PC-9 (cell line): ENCODE results near the gene TUBB4B. TPM values are rescaled to one million over a fixed set of nuclear protein-coding genes. Genes with fewer than 3 reads are reported as not detected.

Experiments used
- BruUV-seq: library from RNA; stranded (reverse); fragments of 400-500 nt; replicated peaks from 2 replicates; lab custom pipeline; 2021; lab: Mats Ljungman, UMichigan
- CTCF ChIA-PET: fragments of 300-600 bp; sonication (Branson Sonifier 250); formaldehyde crosslinking; loops from one replicate; lab custom pipeline; 2022; ENCODE audit warnings: antibody characterized with exemption; lab: Charles Lee
- POLR2A ChIA-PET: fragments of 300-600 bp; sonication (Branson Sonifier 250); formaldehyde crosslinking; loops from one replicate; lab custom pipeline; 2022; ENCODE audit warnings: antibody characterized with exemption; ENCODE audit not compliant: unreplicated experiment; lab: Charles Lee
- DNase-seq, 2 experiments: peaks; one replicate each; pipeline versions ENCODE4 v3.0.0 to v3.0.0-alpha.2; 2015 to 2022; ENCODE audit warnings: mixed read lengths in 1 of 2
- H2AFZ ChIP-seq: fragments of 200-600 bp; sonication (generic); 2 replicates; pipeline ENCODE4 v1.8.1; 2017; ENCODE audit warnings: antibody characterized with exemption
- H3F3A ChIP-seq: fragments of 200-600 bp; sonication (generic); 2 replicates; pipeline ENCODE4 v1.8.1; 2017; ENCODE audit warnings: antibody characterized with exemption, mild to moderate bottlenecking, low read depth; ENCODE audit not compliant: insufficient read depth
- H3K27ac ChIP-seq: fragments of 200-600 bp; sonication (generic); 2 replicates; pipeline ENCODE4 v1.6.1; 2016; ENCODE audit warnings: mixed run types
- H3K27me3 ChIP-seq: fragments of 200-600 bp; sonication (generic); 2 replicates; pipeline ENCODE4 v1.6.1; 2016; ENCODE audit warnings: low read depth, mixed run types; ENCODE audit not compliant: insufficient read depth
- H3K36me3 ChIP-seq: fragments of 200-600 bp; sonication (generic); 2 replicates; pipeline ENCODE4 v1.6.1; 2016; ENCODE audit warnings: low read depth, mixed run types
- H3K4me1 ChIP-seq: fragments of 200-600 bp; sonication (generic); replicated peaks from 2 replicates; pipeline ENCODE4 v1.6.1; 2016; ENCODE audit warnings: mixed run types; ENCODE audit not compliant: insufficient read depth
- H3K4me2 ChIP-seq: fragments of 200-600 bp; sonication (generic); 2 replicates; pipeline ENCODE4 v1.6.1; 2017; ENCODE audit warnings: mixed run types
- H3K4me3 ChIP-seq: fragments of 200-600 bp; sonication (generic); 2 replicates; pipeline ENCODE4 v1.6.1; 2016; ENCODE audit warnings: mixed run types
- H3K79me2 ChIP-seq: fragments of 200-600 bp; sonication (generic); 2 replicates; pipeline ENCODE4 v1.6.1; 2017; ENCODE audit warnings: low read depth, mixed run types
- H3K9me2 ChIP-seq: fragments of 200-600 bp; sonication (generic); 2 replicates; pipeline ENCODE4 v1.8.1; 2017; ENCODE audit warnings: mild to moderate bottlenecking; ENCODE audit not compliant: insufficient read depth
- H3K9me3 ChIP-seq: fragments of 200-600 bp; sonication (generic); 2 replicates; pipeline ENCODE4 v1.8.1; 2016; ENCODE audit warnings: low read depth; ENCODE audit not compliant: insufficient read depth
- H4K20me1 ChIP-seq: fragments of 200-600 bp; sonication (generic); 2 replicates; pipeline ENCODE4 v1.8.1; 2017; ENCODE audit not compliant: insufficient read depth
- CTCF ChIP-seq: fragments of 200-600 bp; sonication (generic); conservative IDR thresholded peaks from 2 replicates; pipeline ENCODE4 v1.6.1; 2017; ENCODE audit warnings: mixed run types, antibody characterized with exemption, mild to moderate bottlenecking, moderate library complexity
- EZH2 ChIP-seq: fragments of 200-600 bp; sonication (generic); IDR thresholded peaks from 2 replicates; pipeline ENCODE4 v1.8.0; 2017; ENCODE audit warnings: antibody characterized with exemption, low read depth
- intact Hi-C: fragments of 100-400 bp; cut with micrococcal nuclease; formaldehyde crosslinking; loops from one replicate; pipeline ENCODE4 v1.10.0; 2022; ENCODE audit not compliant: unreplicated experiment
- total RNA-seq: library from RNA; stranded (reverse); gene quantifications from 2 replicates; pipeline ENCODE4 v1.2.3, GENCODE V29; 2021

Gene TUBB4B
- total RNA-seq, 1 experiment from 2014 or later = 494 TPM

GRCh38 chr9:137220317-137221094, 20.6 kb upstream of the TUBB4B start:
- Histone ChIP-seq H3K9me2 (no peaks in the 10 kb centered on the region), H3K27ac (no peak overlapping the region), H3K9me3 (no peaks in the 10 kb centered on the region), H3K4me3 (no peak overlapping the region), H3K79me2 (peaks cover 5% of the 10 kb centered on the region; the same call in 1 of the 2 replicates), H3F3A (peaks cover 51% of the 10 kb centered on the region), H2AFZ (no peak overlapping the region), H4K20me1 (no peaks in the 10 kb centered on the region; the same call in 1 of the 2 replicates), H3K4me1 (peaks cover 44% of the 10 kb centered on the region), H3K4me2 (no peak overlapping the region), H3K27me3 (no peaks in the 10 kb centered on the region), H3K36me3 (no peaks in the 10 kb centered on the region)
- DNase-seq = no peak
- no peak for TF ChIP-seq CTCF
- no peak for TF ChIP-seq EZH2
- POLR2A ChIA-PET = interaction anchor here (0.6 to 0.7 kb wide), 2 partner anchors 14 to 90 kb away, joined by 3 to 35 read pairs; no protein-coding TSS in a partner anchor
- CTCF ChIA-PET = no interaction called here
- intact Hi-C loops = no loop called here
- BruUV-seq = no TSS peak

- TF ChIP-seq EZH2 (no peak), CTCF (no peak)
- Histone ChIP-seq H2AFZ (no peak overlapping the region), H4K20me1 (no peaks in the 10 kb centered on the region; the same call in 1 of the 2 replicates), H3K27me3 (no peaks in the 10 kb centered on the region), H3K4me1 (peaks cover 50% of the 10 kb centered on the region), H3K9me2 (no peaks in the 10 kb centered on the region), H3F3A (peaks cover 57% of the 10 kb centered on the region), H3K36me3 (no peaks in the 10 kb centered on the region), H3K9me3 (no peaks in the 10 kb centered on the region), H3K4me3 (no peak overlapping the region; the same call in 1 of the 2 replicates), H3K79me2 (peaks cover 7% of the 10 kb centered on the region; the same call in 1 of the 2 replicates), H3K27ac (no peak overlapping the region), H3K4me2 (peak overlapping the region; percentile 75; the same call in 1 of the 2 replicates)
- DNase-seq = no peak
- intact Hi-C loops = no loop called here
- ChIA-PET POLR2A (interaction anchor here (0.7 kb wide), 1 partner anchor 90 kb away, joined by 35 read pairs; no protein-coding TSS in a partner anchor), CTCF (interaction anchor here (0.6 kb wide), 1 partner anchor 552 kb away, joined by 3 read pairs; no protein-coding TSS in a partner anchor)
- BruUV-seq = no TSS peak
Measured at GRCh38 chr9:137221095-137221505, 20.0 kb upstream of the TUBB4B start.

- Histone ChIP-seq H3K27ac (no peak overlapping the region), H3K9me3 (no peaks in the 10 kb centered on the region), H3K27me3 (no peaks in the 10 kb centered on the region), H3K4me1 (peaks cover 54% of the 10 kb centered on the region), H3K4me2 (peak overlapping the region; percentile 75), H2AFZ (no peak overlapping the region), H4K20me1 (no peaks in the 10 kb centered on the region; the same call in 1 of the 2 replicates), H3K9me2 (no peaks in the 10 kb centered on the region), H3F3A (peaks cover 62% of the 10 kb centered on the region), H3K36me3 (no peaks in the 10 kb centered on the region), H3K79me2 (peaks cover 7% of the 10 kb centered on the region; the same call in 1 of the 2 replicates), H3K4me3 (peak overlapping the region; percentile 63)
- TF ChIP-seq EZH2 (no peak), CTCF (no peak)
- ChIA-PET POLR2A (interaction anchor here (0.5 to 0.6 kb wide), 3 partner anchors 19 to 55 kb away, joined by 3 to 4 read pairs (median 3); no protein-coding TSS in a partner anchor), CTCF (interaction anchor here (0.6 kb wide), 1 partner anchor 553 kb away, joined by 3 read pairs; no protein-coding TSS in a partner anchor)
- no peak for DNase-seq
- no TSS peak for BruUV-seq
- intact Hi-C loops = loop anchor here (1.0 kb wide), 1 partner anchor 22 kb away; no protein-coding TSS in a partner anchor
Measured at GRCh38 chr9:137221506-137222111, 19.5 kb upstream of the TUBB4B start.
